Heart right ventricle (tissue), 16 donors: ENCODE measurements around the gene RPS5. TPM values are rescaled to one million over a fixed set of nuclear protein-coding genes. Genes with fewer than 3 reads are reported as not detected.

Experiments
- ATAC-seq, 8 donors: fragments of 200-7000 bp; cut with Tn5 transposase; one replicate each; pipeline ENCODE4 v1.9.1; 2020; ENCODE audit warnings: mild to moderate bottlenecking in 8 of 8, moderate library complexity in 8 of 8, moderate number of reproducible peaks in 1 of 8
- DNase-seq, 2 donors: peaks; one replicate each; pipeline ENCODE4 v3.0.0-alpha.2; 2020
- H3K27ac ChIP-seq, 10 donors: fragments of 200-600 bp; sonication (generic) in 2 of 10; one replicate each; pipeline versions ENCODE4 v1.5.0 to v1.8.0; 2020 to 2022; ENCODE audit warnings: mild to moderate bottlenecking in 3 of 10
- H3K27me3 ChIP-seq, 7 donors: fragments of 200-600 bp; one replicate each; pipeline ENCODE4 v1.8.0; 2021 to 2022; ENCODE audit warnings: mild to moderate bottlenecking in 2 of 7
- H3K36me3 ChIP-seq, 9 donors: fragments of 200-600 bp; sonication (generic) in 1 of 9; one replicate each; pipeline versions ENCODE4 v1.5.0 to v1.8.0; 2020 to 2022; ENCODE audit warnings: mild to moderate bottlenecking in 2 of 9
- H3K4me1 ChIP-seq, 9 donors: fragments of 200-600 bp; sonication (generic) in 1 of 9; one replicate each; pipeline versions ENCODE4 v1.5.0 to v1.8.0; 2020 to 2022; ENCODE audit warnings: mild to moderate bottlenecking in 4 of 9
- H3K4me3 ChIP-seq, 10 donors: fragments of 200-600 bp; sonication (generic) in 2 of 10; one replicate each; pipeline versions ENCODE4 v1.5.0 to v1.8.0; 2020 to 2022; ENCODE audit warnings: mild to moderate bottlenecking in 7 of 10, moderate library complexity in 2 of 10
- H3K9me3 ChIP-seq, 11 donors: fragments of 200-600 bp in 10 of 11; sonication (generic) in 2 of 11; one replicate each; pipeline versions ENCODE4 v1.5.0 to v1.8.0; 2013 to 2022; ENCODE audit warnings: mild to moderate bottlenecking in 2 of 11, control low read depth in 1 of 11, moderate library complexity in 1 of 11
- CTCF ChIP-seq, 9 donors: fragments of 200-600 bp; sonication (generic) in 2 of 9; IDR thresholded peaks; one replicate each; pipeline versions ENCODE4 v1.5.0 to v1.8.0; 2021 to 2022; ENCODE audit warnings: antibody characterized with exemption in 9 of 9, mild to moderate bottlenecking in 5 of 9, moderate library complexity in 1 of 9
- WGBS, 2 donors: extraction: QIAGEN DNeasy Blood & Tissue Kit; methylation state at CpG; one replicate each; pipeline ENCODE4 v1.1.7; 2013; ENCODE audit warnings: inconsistent platforms in 1 of 2; 5-methylcytosine and 5-hydroxymethylcytosine counted together
- intact Hi-C, 10 donors: fragments of 100-400 bp; cut with DNase I; formaldehyde crosslinking; loops; one replicate each; pipeline versions ENCODE4 v1.11.1 to v1.14.2; 2022
- polyA plus RNA-seq, 2 donors: library from polyadenylated mRNA; stranded (reverse); fragments of 200-250 nt; gene quantifications; one replicate each; pipeline ENCODE4 v1.2.3, GENCODE V29; 2013
- total RNA-seq, 10 donors: library from RNA; stranded (reverse); fragmentation: NEBNext Ultra II Directional in 3 of 10; extraction: Animal tissue kit (Norgen Biotek cat#: 25700) in 3 of 10; gene quantifications; one replicate each; pipeline versions ENCODE4 v1.2.1 to v1.2.4, GENCODE V29; 2021 to 2023
- donor health status: Arrhythmogenic right ventricular cardiomyopathy.
- donor health status: ischemic (EF 13 %, LVEDD 7.1; RV severe dilation, severe dysfunction).
- donor health status: healthy with polysubstance abuse.
- donor health status: DM: no; HTN: yes; CAD: no.
- donor health status: DM: no; HTN: no; CAD: no.
- donor health status: ischemic (EF 25% LVEDD 6.9; RV normal size, moderate dysfunction).
- donor health status: ischemic (EF 25% LVEDD 5.7; RV mildly dilated, moderate dysfunction).
- donor health status: healthy.
- donor health status: DM: yes; HTN: yes; CAD: no.
- donor health status: Ischemic cardiomyopathy.
- donor health status: ischemic (EF 35%, LVEDD 5.7; RV mildly dilated, moderate dysfunction).
- donor health status: nonischemic (EF 11% LVEDD 7.7; RV severe dilation, severe dysfunction).
- donor health status: DM: yes; HTN: yes; CAD: no.
- donor health status: PGD.
- donor health status: ischemic (EF 29% LVEDD 5.4; RV normal size, mild dysfunction).
- donor health status: nonischemic (EF 23%, LVEDD 6.1; RV moderate dilation, normal function).

The RPS5 gene
- total and polyA plus RNA-seq, 12 donors: 360 to 2,053 (median 425) TPM

- peaks cover 21 to 51% (median 38%) of the 10 kb centered on the region in 9 donors for H3K4me1 ChIP-seq
- DNase-seq (no peak), ATAC-seq (no peak)
- intact Hi-C loops: no loop called here
- no peaks in the 10 kb centered on the region for H3K9me3 ChIP-seq
- no peaks in the 10 kb centered on the region for H3K27me3 ChIP-seq
- 91 to 92% methylated on average over 6 of the region's 6 CpGs for WGBS, 2 donors
- no peak overlapping the region for H3K4me3 ChIP-seq
- no peak for TF ChIP-seq CTCF (IDR thresholded peaks at IDR 0.05)
- no peak overlapping the region for H3K27ac ChIP-seq
- peaks cover 0 to 3% (median 1%) of the 10 kb centered on the region in 9 donors for H3K36me3 ChIP-seq
These were observed 4.0 kb upstream of the RPS5 start for GRCh38 chr19:58382997-58383603.

- intact Hi-C loops: no loop called here
- no peak for TF ChIP-seq CTCF (IDR thresholded peaks at IDR 0.05)
- Histone ChIP-seq H3K36me3 (peaks cover 0 to 26% (median 6%) of the 10 kb centered on the region in 9 donors), H3K27me3 (no peaks in the 10 kb centered on the region), H3K4me1 (peaks cover 17 to 57% (median 39%) of the 10 kb centered on the region in 9 donors), H3K4me3 (peak overlapping the region in 7 of 10 donors; percentile 63 to 92 (median 87)), H3K9me3 (no peaks in the 10 kb centered on the region), H3K27ac (peak overlapping the region in 6 of 10 donors; percentile 92 to 99 (median 98))
- ATAC-seq: no peak
- DNase-seq: no peak
- WGBS, 2 donors: 87 to 88% methylated on average over 9 of the region's 9 CpGs
These were observed 1.7 kb upstream of the RPS5 start for GRCh38 chr19:58385313-58385890.

- Histone ChIP-seq H3K4me3 (peak overlapping the region; percentile 63 to 92 (median 86)), H3K9me3 (no peaks in the 10 kb centered on the region), H3K27ac (peak overlapping the region; percentile 90 to 100 (median 98)), H3K36me3 (peaks cover 0 to 32% (median 10%) of the 10 kb centered on the region in 9 donors), H3K27me3 (no peaks in the 10 kb centered on the region), H3K4me1 (peaks cover 17 to 60% (median 39%) of the 10 kb centered on the region in 9 donors)
- 11 to 15% methylated on average over 32 to 36 of the region's 36 CpGs for WGBS, 2 donors
- DNase-seq (no peak), ATAC-seq (peak; percentile 2 to 32 (median 6))
- no peak for TF ChIP-seq CTCF (IDR thresholded peaks at IDR 0.05)
- intact Hi-C loops: loop anchor here in 2 of 10 donors (2.0 kb wide), 2 partner anchors 15 to 59 kb away; partner anchors contain the start of gene ZSCAN22 (in 1 of the 2)
These were observed 1.0 kb upstream of the RPS5 start for GRCh38 chr19:58385891-58386575.
